ENCODE results near the gene SPSB1. TPM values are rescaled to one million over a fixed set of nuclear protein-coding genes. Genes with fewer than 3 reads are reported as not detected.

Gene SPSB1
- total RNA-seq, 2 donors from 2014 or later, result 20.4 to 26.9 TPM

- Mint-ChIP-seq H3K27ac (no peak overlapping the region), H3K27me3 (ENCODE audit: insufficient read depth) (no peaks in the 10 kb centered on the region), H3K36me3 (ENCODE audit: low read depth) (peaks cover 6% of the 10 kb centered on the region), H3K9me3 (no peaks in the 10 kb centered on the region), H3K4me3 (no peak overlapping the region), H3K4me1 (peaks cover 6% of the 10 kb centered on the region)
- peaks cover 6% of the 10 kb centered on the region for H3K36me3 ChIP-seq (ENCODE audit: control insufficient read depth, insufficient read depth, low read length)
- WGBS, 2 experiments (ENCODE audit: insufficient coverage in 1 of 2, insufficient read length in 1 of 2), result 95 to 98% methylated on average over 5 to 6 of the region's 6 CpGs
- no peaks in the 10 kb centered on the region for H3K27me3 ChIP-seq (ENCODE audit: control insufficient read depth, insufficient read depth, low read length, poor library complexity, severe bottlenecking)
- H3K9ac ChIP-seq (ENCODE audit: extremely low read depth, low read length, poor library complexity, severe bottlenecking), result no peak overlapping the region
- no peak for DNase-seq
- H3K4me1 ChIP-seq (ENCODE audit: control insufficient read depth, insufficient read depth, low read length), result no peaks in the 10 kb centered on the region
- H3K9me3 ChIP-seq (ENCODE audit: control insufficient read depth, low read length), result no peaks in the 10 kb centered on the region
- TF ChIP-seq CTCF (conservative IDR thresholded peaks at IDR 0.05), result no peak
- no peak overlapping the region for H3K27ac ChIP-seq (ENCODE audit: low read depth, low read length)
- H3K4me3 ChIP-seq (ENCODE audit: low read length), result no peak overlapping the region
Observed at GRCh38 chr1:9300573-9300972, 7.9 kb downstream of the SPSB1 start.

- 81 to 82% methylated on average over 7 to 9 of the region's 9 CpGs for whole genome bisulfite sequencing, 2 experiments (ENCODE audit: insufficient coverage in 1 of 2, insufficient read length in 1 of 2)
- H3K9me3 Mint-ChIP-seq, result no peaks in the 10 kb centered on the region
- Histone ChIP-seq H3K9ac (ENCODE audit: extremely low read depth, low read length, poor library complexity, severe bottlenecking) (no peak overlapping the region), H3K9me3 (ENCODE audit: control insufficient read depth, low read length) (no peaks in the 10 kb centered on the region), H3K4me1 (ENCODE audit: control insufficient read depth, insufficient read depth, low read length) (no peaks in the 10 kb centered on the region), H3K27ac (ENCODE audit: low read depth, low read length) (no peak overlapping the region), H3K36me3 (ENCODE audit: control insufficient read depth, insufficient read depth, low read length) (peaks cover 6% of the 10 kb centered on the region), H3K27me3 (ENCODE audit: control insufficient read depth, insufficient read depth, low read length, poor library complexity, severe bottlenecking) (no peaks in the 10 kb centered on the region), H3K4me3 (ENCODE audit: low read length) (no peak overlapping the region)
- no peaks in the 10 kb centered on the region for H3K4me1 Mint-ChIP-seq
- H3K27me3 Mint-ChIP-seq (ENCODE audit: insufficient read depth), result no peaks in the 10 kb centered on the region
- H3K4me3 Mint-ChIP-seq, result no peak overlapping the region
- no peak overlapping the region for H3K27ac Mint-ChIP-seq
- no peak for DNase-seq
- TF ChIP-seq CTCF (conservative IDR thresholded peaks at IDR 0.05), result no peak
- H3K36me3 Mint-ChIP-seq (ENCODE audit: low read depth), result peaks cover 6% of the 10 kb centered on the region
Observed at GRCh38 chr1:9302745-9303524, 10.2 kb downstream of the SPSB1 start.

GRCh38 chr1:9303916-9304315, 11.2 kb downstream of the SPSB1 start:
- Mint-ChIP-seq H3K9me3 (no peaks in the 10 kb centered on the region), H3K27me3 (ENCODE audit: insufficient read depth) (no peaks in the 10 kb centered on the region), H3K4me1 (peaks cover 5% of the 10 kb centered on the region), H3K36me3 (ENCODE audit: low read depth) (peaks cover 6% of the 10 kb centered on the region), H3K4me3 (no peak overlapping the region), H3K27ac (no peak overlapping the region)
- no peaks in the 10 kb centered on the region for H3K4me1 ChIP-seq (ENCODE audit: control insufficient read depth, insufficient read depth, low read length)
- 89 to 93% methylated on average over 3 to 6 of the region's 6 CpGs for WGBS, 2 experiments (ENCODE audit: insufficient coverage in 1 of 2, insufficient read length in 1 of 2)
- H3K9ac ChIP-seq (ENCODE audit: extremely low read depth, low read length, poor library complexity, severe bottlenecking), result no peak overlapping the region
- no peak overlapping the region for H3K27ac ChIP-seq (ENCODE audit: low read depth, low read length)
- no peak for DNase-seq
- peaks cover 6% of the 10 kb centered on the region for H3K36me3 ChIP-seq (ENCODE audit: control insufficient read depth, insufficient read depth, low read length)
- no peaks in the 10 kb centered on the region for H3K9me3 ChIP-seq (ENCODE audit: control insufficient read depth, low read length)
- H3K4me3 ChIP-seq (ENCODE audit: low read length), result no peak overlapping the region
- no peak for TF ChIP-seq CTCF (conservative IDR thresholded peaks at IDR 0.05)
- no peaks in the 10 kb centered on the region for H3K27me3 ChIP-seq (ENCODE audit: control insufficient read depth, insufficient read depth, low read length, poor library complexity, severe bottlenecking)
